SK-N-SH (cell line): ENCODE measurements around the gene XIRP1. TPM values are rescaled to one million over a fixed set of nuclear protein-coding genes. Genes with fewer than 3 reads are reported as not detected.

Source experiments
- CTCF ChIA-PET: fragments of 300-600, 350-600 bp; formaldehyde crosslinking; extraction: SDS; loops from one replicate; lab custom pipeline; 2021; lab: Yijun Ruan, JAX
- POLR2A ChIA-PET: fragments of 350-600 bp; sonication (Branson Sonifier 250); formaldehyde crosslinking; extraction: SDS; loops from one replicate; lab custom pipeline; 2020; ENCODE audit warnings: antibody characterized with exemption, inconsistent platforms; lab: Yijun Ruan, JAX
- DNase-seq: peaks from one replicate; pipeline ENCODE4 v3.0.0; 2012
- H2AFZ ChIP-seq: fragments of 200-600 bp; sonication (generic); 2 replicates; pipeline ENCODE4 v1.8.1; 2016; ENCODE audit warnings: antibody characterized with exemption, mild to moderate bottlenecking, low read depth
- H3F3A ChIP-seq: fragments of 200-600 bp; sonication (generic); replicated peaks from 2 replicates; pipeline ENCODE3; 2016; ENCODE audit warnings: antibody characterized with exemption, mild to moderate bottlenecking; ENCODE audit not compliant: insufficient read depth
- H3K27ac ChIP-seq, 2 experiments: fragments of 200-500 bp in 1 of 2; fragments of 200-600 bp in 1 of 2; sonication (Bioruptor generic) in 1 of 2; sonication (generic), shearing (Covaris generic) in 1 of 2; 2 replicates each; pipeline versions ENCODE4 v1.5.1 to v1.6.1; 2014 to 2016; ENCODE audit warnings: low read depth in 2 of 2, inconsistent platforms in 1 of 2, low read length in 1 of 2, mild to moderate bottlenecking in 1 of 2, mixed read lengths in 1 of 2
- H3K27me3 ChIP-seq: fragments of 200-600 bp; sonication (generic), shearing (Covaris generic); 2 replicates; pipeline ENCODE4 v1.6.1; 2016; ENCODE audit warnings: mixed run types; ENCODE audit not compliant: insufficient read depth
- H3K36me3 ChIP-seq, 2 experiments: fragments of 200-500 bp in 1 of 2; fragments of 200-600 bp in 1 of 2; sonication (Bioruptor generic) in 1 of 2; sonication (generic) in 1 of 2; replicated peaks in 1 of 2; 2 replicates each; pipeline versions ENCODE3 to v1.5.1; 2014 to 2016; ENCODE audit warnings: low read length in 1 of 2, mild to moderate bottlenecking in 1 of 2; ENCODE audit not compliant: insufficient read depth in 2 of 2, control insufficient read depth in 1 of 2
- H3K4me1 ChIP-seq, 2 experiments: fragments of 200-500 bp in 1 of 2; fragments of 200-600 bp in 1 of 2; sonication (Bioruptor generic) in 1 of 2; sonication (generic), shearing (Covaris generic) in 1 of 2; 2 replicates each; pipeline versions ENCODE4 v1.5.1 to v1.6.1; 2014 to 2016; ENCODE audit warnings: low read depth in 1 of 2, low read length in 1 of 2, mixed run types in 1 of 2; ENCODE audit not compliant: insufficient read depth in 2 of 2, control insufficient read depth in 1 of 2
- H3K4me2 ChIP-seq: fragments of 200-600 bp; sonication (generic), shearing (Covaris generic); 2 replicates; pipeline ENCODE4 v1.6.1; 2017; ENCODE audit warnings: mixed run types
- H3K4me3 ChIP-seq, 2 experiments: fragments of 200-500 bp in 1 of 2; fragments of 200-600 bp in 1 of 2; sonication (Bioruptor generic) in 1 of 2; sonication (generic), shearing (Covaris generic) in 1 of 2; 2 replicates each; pipeline versions ENCODE4 v1.5.1 to v1.8.1; 2014 to 2016; ENCODE audit warnings: low read depth in 2 of 2, inconsistent platforms in 1 of 2, low read length in 1 of 2, mild to moderate bottlenecking in 1 of 2, mixed read lengths in 1 of 2, moderate library complexity in 1 of 2
- H3K79me2 ChIP-seq: fragments of 200-600 bp; sonication (generic); 2 replicates; pipeline ENCODE4 v1.8.1; 2017; ENCODE audit warnings: mild to moderate bottlenecking; ENCODE audit not compliant: insufficient read depth
- H3K9ac ChIP-seq: fragments of 200-600 bp; sonication (generic); 2 replicates; pipeline ENCODE4 v1.6.1; 2017; ENCODE audit warnings: mixed run types
- H3K9me2 ChIP-seq: fragments of 200-600 bp; sonication (generic); 2 replicates; pipeline ENCODE4 v1.6.1; 2017; ENCODE audit warnings: mixed run types
- H3K9me3 ChIP-seq: fragments of 200-600 bp; sonication (generic); 2 replicates; pipeline ENCODE4 v1.6.1; 2017; ENCODE audit warnings: mixed run types, mild to moderate bottlenecking, moderate library complexity
- H4K20me1 ChIP-seq: fragments of 200-600 bp; sonication (generic); 2 replicates; pipeline ENCODE4 v1.6.1; 2017; ENCODE audit warnings: mild to moderate bottlenecking, mixed run types; ENCODE audit not compliant: insufficient read depth
- CHD2 ChIP-seq: fragments of 150-350 bp; IDR thresholded peaks from 2 replicates; pipeline ENCODE4 v1.6.1; 2018; ENCODE audit warnings: low read length; ENCODE audit not compliant: partially characterized antibody
- ELF1 ChIP-seq: IDR thresholded peaks from 2 replicates; pipeline ENCODE4 v1.4.0; 2012
- EP300 ChIP-seq, 2 experiments: IDR thresholded peaks; 2 replicates each; pipeline versions ENCODE4 v1.4.0 to v1.6.1; 2012; ENCODE audit warnings: borderline replicate concordance in 1 of 2, low read depth in 1 of 2, low read length in 1 of 2
- EZH2phosphoT487 ChIP-seq: fragments of 200-600 bp; sonication (generic); IDR thresholded peaks from 2 replicates; pipeline ENCODE4 v1.6.1; 2017; ENCODE audit warnings: low read depth, mixed run types, mild to moderate bottlenecking, antibody characterized with exemption, moderate library complexity, borderline replicate concordance
- FOSL2 ChIP-seq: IDR thresholded peaks from 2 replicates; pipeline ENCODE4 v1.4.0; 2012; ENCODE audit warnings: low read depth, mild to moderate bottlenecking, moderate library complexity, borderline replicate concordance
- FOXJ3 ChIP-seq: sonication (generic); formaldehyde crosslinking; IDR thresholded peaks from 2 replicates; pipeline ENCODE4 v1.5.1; 2020; ENCODE audit warnings: mild to moderate bottlenecking, missing genetic modification reagents
- GABPA ChIP-seq: IDR thresholded peaks from 2 replicates; pipeline ENCODE4 v1.4.0; 2012; ENCODE audit warnings: low read depth, mild to moderate bottlenecking
- GATA2 ChIP-seq: sonication (generic); formaldehyde crosslinking; IDR thresholded peaks from 2 replicates; pipeline ENCODE4 v1.5.0; 2020; ENCODE audit warnings: mild to moderate bottlenecking, missing genetic modification reagents
- IRF3 ChIP-seq: fragments of 150-350 bp; IDR thresholded peaks from 2 replicates; pipeline ENCODE4 v1.6.1; 2016; ENCODE audit warnings: mild to moderate bottlenecking, low read depth, low read length
- MEF2A ChIP-seq: IDR thresholded peaks from 2 replicates; pipeline ENCODE4 v1.4.0; 2012; ENCODE audit warnings: low read depth, borderline replicate concordance
- MXI1 ChIP-seq: IDR thresholded peaks from 2 replicates; pipeline ENCODE4 v1.6.1; 2012; ENCODE audit warnings: mild to moderate bottlenecking, low read depth, low read length, improper control_type of control experiment
- NFIC ChIP-seq: IDR thresholded peaks from 2 replicates; pipeline ENCODE4 v1.4.0; 2012; ENCODE audit warnings: borderline replicate concordance
- NRF1 ChIP-seq: IDR thresholded peaks from 2 replicates; pipeline ENCODE4 v1.6.1; 2012; ENCODE audit warnings: low read depth, mild to moderate bottlenecking, low read length
- POLR2AphosphoS5 ChIP-seq: IDR thresholded peaks from 2 replicates; pipeline ENCODE4 v1.6.1; 2012; ENCODE audit warnings: low read depth, low read length
- RAD21 ChIP-seq: IDR thresholded peaks from 2 replicates; pipeline ENCODE4 v1.6.1; 2012; ENCODE audit warnings: mild to moderate bottlenecking, low read length
- RCOR1 ChIP-seq: fragments of 150-350 bp; IDR thresholded peaks from 2 replicates; pipeline ENCODE4 v1.6.1; 2017; ENCODE audit warnings: antibody characterized with exemption, low read length
- RFX5 ChIP-seq: IDR thresholded peaks from 2 replicates; pipeline ENCODE4 v1.6.1; 2012; ENCODE audit warnings: mild to moderate bottlenecking, improper control_type of control experiment, low read length
- RXRA ChIP-seq: IDR thresholded peaks from 2 replicates; pipeline ENCODE4 v1.4.0; 2012; ENCODE audit warnings: low read depth, mild to moderate bottlenecking, borderline replicate concordance
- SMC3 ChIP-seq: IDR thresholded peaks from 2 replicates; pipeline ENCODE4 v1.6.1; 2012; ENCODE audit warnings: low read depth, low read length, improper control_type of control experiment
- TAF1 ChIP-seq: IDR thresholded peaks from 2 replicates; pipeline ENCODE4 v1.6.1; 2012; ENCODE audit warnings: low read depth, mild to moderate bottlenecking, low read length, moderate library complexity, borderline replicate concordance
- TCF12 ChIP-seq: IDR thresholded peaks from 2 replicates; pipeline ENCODE4 v1.4.0; 2012
- TEAD4 ChIP-seq: IDR thresholded peaks from 2 replicates; pipeline ENCODE4 v1.4.0; 2012; ENCODE audit warnings: mild to moderate bottlenecking, borderline replicate concordance; ENCODE audit not compliant: insufficient read depth
- USF2 ChIP-seq: fragments of 150-350 bp; IDR thresholded peaks from 2 replicates; pipeline ENCODE4 v1.6.1; 2017; ENCODE audit warnings: antibody characterized with exemption, low read length, low read depth, borderline replicate concordance
- ZBTB33 ChIP-seq: IDR thresholded peaks from 2 replicates; pipeline ENCODE4 v1.4.0; 2012; ENCODE audit warnings: low read depth, borderline replicate concordance
- WGBS: methylation state at CpG from one replicate; pipeline ENCODE4 v1.1.6; 2017; ENCODE audit warnings: low lambda C conversion rate; 5-methylcytosine and 5-hydroxymethylcytosine counted together
- polyA plus RNA-seq, 3 experiments: library from polyadenylated mRNA; depleted of rRNA; stranded (reverse); fragments of >200 nt; gene quantifications; 2 replicates each; pipeline ENCODE4 v1.2.3, GENCODE V29; 2012

The XIRP1 gene
- polyA plus RNA-seq, 1 of the 3 experiments (the other 2 are of a cell fraction), result not detected

GRCh38 chr3:39232859-39233258, 40.5 kb upstream of the XIRP1 start:
- ChIA-PET CTCF (interaction anchor here (0.6 to 3.0 kb wide), 5 partner anchors 30 to 628 kb away, joined by 3 to 11 read pairs (median 4); no protein-coding TSS in a partner anchor), POLR2A (no interaction called here)
- H2AFZ ChIP-seq, result no peak overlapping the region
- no peaks in the 10 kb centered on the region for H3F3A ChIP-seq
- no peaks in the 10 kb centered on the region for H3K9me3 ChIP-seq
- no peak overlapping the region for H3K9ac ChIP-seq
- DNase-seq, result no peak
- H4K20me1 ChIP-seq, result no peaks in the 10 kb centered on the region
- H3K4me3 ChIP-seq, result no peak overlapping the region
- H3K4me1 ChIP-seq, result no peaks in the 10 kb centered on the region
- H3K27ac ChIP-seq, result no peak overlapping the region
- no peak overlapping the region for H3K4me2 ChIP-seq
- WGBS, result 0% methylated on average over 3 of the region's 3 CpGs
- TF ChIP-seq FOSL2 (no peak), GABPA (no peak), IRF3 (no peak), GATA2 (CRISPR knock-in tag) (no peak), EP300 (IDR thresholded peaks at IDR 0.05; ENCODE audit: borderline replicate concordance in 1 of 2, low read depth in 1 of 2, low read length in 1 of 2) (no peak), NRF1 (no peak), CHD2 (no peak), RCOR1 (no peak), TEAD4 (no peak), RAD21 (no peak), ELF1 (no peak), TCF12 (no peak), POLR2AphosphoS5 (no peak), FOXJ3 (CRISPR knock-in tag) (no peak), NFIC (no peak), RFX5 (no peak), TAF1 (no peak), SMC3 (no peak), MXI1 (no peak), EZH2phosphoT487 (no peak)
- no peaks in the 10 kb centered on the region for H3K79me2 ChIP-seq
- H3K27me3 ChIP-seq, result peaks cover 24% of the 10 kb centered on the region; the same call in 1 of the 2 replicates
- no peaks in the 10 kb centered on the region for H3K9me2 ChIP-seq
- H3K36me3 ChIP-seq, result no peaks in the 10 kb centered on the region

GRCh38 chr3:39230453-39230852, 38.1 kb upstream of the XIRP1 start:
- no peaks in the 10 kb centered on the region for H3K9me2 ChIP-seq
- H4K20me1 ChIP-seq, result no peaks in the 10 kb centered on the region
- H3K4me1 ChIP-seq, result no peaks in the 10 kb centered on the region
- no peak for DNase-seq
- no peak overlapping the region for H3K9ac ChIP-seq
- TF ChIP-seq RXRA (no peak), MEF2A (no peak), USF2 (no peak), RFX5 (no peak), TCF12 (no peak), NRF1 (no peak), IRF3 (no peak), POLR2AphosphoS5 (no peak), ZBTB33 (no peak)
- TF ChIP-seq, all 33 proteins: peak for 0
- Histone ChIP-seq H3K9me3 (no peaks in the 10 kb centered on the region), H3K4me2 (no peak overlapping the region), H3K4me3 (no peak overlapping the region), H3K27me3 (peaks cover 15% of the 10 kb centered on the region; the same call in 1 of the 2 replicates), H3K79me2 (no peaks in the 10 kb centered on the region), H3K27ac (no peak overlapping the region), H3F3A (no peaks in the 10 kb centered on the region), H3K36me3 (no peaks in the 10 kb centered on the region), H2AFZ (no peak overlapping the region)
- ChIA-PET POLR2A (no interaction called here), CTCF (no interaction called here)
- WGBS, result 13% methylated on average over 1 of the region's 1 CpG
